ENCODE data around the gene TUNAR. TPM values are rescaled to one million over a fixed set of nuclear protein-coding genes. Genes with fewer than 3 reads are reported as not detected.

Gene TUNAR
- total RNA-seq (2012; rRNA removed), result not detected in 2 replicates
- polyA plus RNA-seq (2012; rRNA removed), result not detected in 2 replicates
- not detected in 2 replicates for polyA plus RNA-seq (2012; cell fraction: cytosol; rRNA removed)
- polyA plus RNA-seq (2012; cell fraction: nucleus; rRNA removed; ENCODE audit: low replicate concordance), result not detected in 2 replicates
- Bru-seq, nascent RNA, result not detected
- not detected for BruChase-seq, experiment 1, labeled RNA remaining after a 6-hour chase
- BruChase-seq, experiment 2, labeled RNA remaining after a 2-hour chase, result not detected
- long read RNA-seq, result 0 reads

DNA sequence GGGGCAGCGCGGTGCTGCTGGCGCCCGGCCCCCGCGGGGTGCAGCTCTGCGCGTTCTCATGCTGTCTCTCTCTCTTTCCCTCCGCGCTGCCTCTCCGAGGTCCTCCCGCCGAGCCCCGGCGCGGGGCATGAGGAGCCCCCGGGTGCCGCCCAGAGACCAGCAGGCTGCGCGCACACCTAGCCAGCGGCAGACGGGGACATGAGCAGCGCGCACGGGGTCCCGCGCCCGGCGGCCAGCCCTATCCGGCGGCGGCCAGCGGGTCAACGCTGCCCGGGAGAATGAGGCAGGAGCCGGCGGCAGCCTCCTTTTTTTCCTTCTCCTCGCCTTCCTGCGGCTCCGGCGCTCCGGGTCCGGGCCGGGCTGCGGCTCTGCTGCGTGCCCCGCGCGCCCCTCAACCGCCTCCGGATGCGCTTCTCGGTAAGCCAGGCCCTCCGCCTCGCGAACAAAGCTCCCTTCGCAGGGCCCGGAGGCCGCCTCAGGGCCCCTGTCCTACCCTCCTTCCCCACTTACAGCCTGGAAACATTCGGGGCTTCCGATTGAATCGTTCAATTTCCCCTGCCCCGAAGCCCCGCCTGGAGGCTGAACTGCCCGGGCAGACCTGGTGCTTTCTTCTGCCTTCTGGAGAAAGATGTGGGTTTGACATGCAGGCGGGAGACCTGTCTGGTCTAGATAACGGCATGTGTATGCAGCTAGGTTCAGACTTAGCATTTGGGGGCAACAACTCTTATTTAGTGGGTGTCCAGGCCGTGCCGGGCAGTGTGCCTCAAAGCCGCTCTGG, at the start of gene TUNAR:
TSS of gene TUNAR (plus strand) at position 72 of the 778 bp plus-strand sequence.
- intact Hi-C loops (cut with micrococcal nuclease) (no loop called here), in situ Hi-C loops (cut with MboI; ENCODE audit: low sequenced_read_pairs) (no loop called here), dilution Hi-C loops (cut with HindIII; ENCODE audit: low sequenced_read_pairs, unreplicated experiment) (no loop called here)
- ATAC-seq (ENCODE audit: low read depth) (no peak), DNase-seq (no peak)
- H2AK9ac ChIP-seq (replicated peaks; ENCODE audit: low read depth, low read length, poor library complexity), result no peak within 1 kb of the TSS
- H2AK5ac ChIP-seq (ENCODE audit: low read depth, low read length), result no peak within 1 kb of the TSS
- H2BK20ac ChIP-seq (ENCODE audit: low read depth, low read length), result no peak within 1 kb of the TSS
- H2AFZ ChIP-seq (replicated peaks; ENCODE audit: low read length, poor library complexity), result peak within 1 kb of the TSS; percentile 38
- H3K18ac ChIP-seq (ENCODE audit: low read depth, low read length), result no peak within 1 kb of the TSS
- BruUV-seq (replicated peaks), result no TSS peak
- no peak within 1 kb of the TSS for H3K9ac ChIP-seq (ENCODE audit: low read depth, low read length)
- no peak within 1 kb of the TSS for H3K27ac ChIP-seq (ENCODE audit: insufficient read depth, low read length)
- H3K23ac ChIP-seq (ENCODE audit: low read depth, low read length), result no peak within 1 kb of the TSS
- CTCF ChIA-PET, result no interaction called here
- no peak within 1 kb of the TSS for H2BK15ac ChIP-seq (ENCODE audit: low read depth, low read length)
- no peak within 1 kb of the TSS for H3K4me2 ChIP-seq (ENCODE audit: low read depth, low read length)
- H3K56ac ChIP-seq (ENCODE audit: extremely low read depth, insufficient read depth, low read length), result no peak within 1 kb of the TSS
- H2BK5ac ChIP-seq (ENCODE audit: low read depth, low read length, poor library complexity, severe bottlenecking), result no peak within 1 kb of the TSS
- H3K14ac ChIP-seq (replicated peaks; ENCODE audit: low read depth, low read length), result no peak within 1 kb of the TSS
- H4K5ac ChIP-seq (ENCODE audit: low read depth, low read length), result no peak within 1 kb of the TSS
- no peaks in the 10 kb centered on the region for H3K9me3 ChIP-seq (ENCODE audit: control insufficient read depth, insufficient read depth, low read length)
- H3K79me1 ChIP-seq (ENCODE audit: low read depth in 1 of 2, low read length in 2 of 2), result no peaks in the 10 kb centered on the region
- H3K4me3 ChIP-seq (ENCODE audit: insufficient read depth, low read depth, low read length), result no peak within 1 kb of the TSS
- H3K9me1 ChIP-seq (ENCODE audit: insufficient read depth, low read length), result no peaks in the 10 kb centered on the region
- no peak within 1 kb of the TSS for H3K4ac ChIP-seq (ENCODE audit: low read depth, low read length)
- POLR2A ChIA-PET (ENCODE audit: unreplicated experiment), result no interaction called here
- H3K36me3 ChIP-seq (ENCODE audit: control insufficient read depth, insufficient read depth, low read length), result no peaks in the 10 kb centered on the region
- H4K8ac ChIP-seq (ENCODE audit: low read depth in 2 of 2, low read length in 2 of 2), result no peak within 1 kb of the TSS
- peaks cover 24% of the 10 kb centered on the region for H3K27me3 ChIP-seq (ENCODE audit: control insufficient read depth, insufficient read depth, low read length)
- TF ChIP-seq POLR2A (IDR thresholded peaks at IDR 0.05; ENCODE audit: low read depth, low read length), result no peak
- no peak for TF ChIP-seq RCOR1 (IDR thresholded peaks at IDR 0.05; ENCODE audit: insufficient replicate concordance, low read length)
- TF ChIP-seq NFE2L2 (IDR thresholded peaks at IDR 0.05; ENCODE audit: low read depth, low read length), result no peak
- TF ChIP-seq, protein P1, sequence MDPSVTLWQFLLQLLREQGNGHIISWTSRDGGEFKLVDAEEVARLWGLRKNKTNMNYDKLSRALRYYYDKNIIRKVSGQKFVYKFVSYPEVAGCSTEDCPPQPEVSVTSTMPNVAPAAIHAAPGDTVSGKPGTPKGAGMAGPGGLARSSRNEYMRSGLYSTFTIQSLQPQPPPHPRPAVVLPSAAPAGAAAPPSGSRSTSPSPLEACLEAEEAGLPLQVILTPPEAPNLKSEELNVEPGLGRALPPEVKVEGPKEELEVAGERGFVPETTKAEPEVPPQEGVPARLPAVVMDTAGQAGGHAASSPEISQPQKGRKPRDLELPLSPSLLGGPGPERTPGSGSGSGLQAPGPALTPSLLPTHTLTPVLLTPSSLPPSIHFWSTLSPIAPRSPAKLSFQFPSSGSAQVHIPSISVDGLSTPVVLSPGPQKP (IDR thresholded peaks at IDR 0.05; ENCODE audit: borderline replicate concordance, low read depth, low read length), result no peak
- WGBS, 2 experiments (ENCODE audit: extremely low coverage in 2 of 2, insufficient read length in 1 of 2), result 18% methylated on average over 7 of the region's 70 CpGs; no CpG with 5 or more reads in 1 of the 2 experiments
- H2BK120ac ChIP-seq (ENCODE audit: low read depth, low read length), result no peak within 1 kb of the TSS
- no peak within 1 kb of the TSS for H4K91ac ChIP-seq (ENCODE audit: insufficient read depth, low read depth, low read length)
- H3K4me1 ChIP-seq (ENCODE audit: control insufficient read depth, insufficient read depth, low read length), result no peaks in the 10 kb centered on the region
- no peaks in the 10 kb centered on the region for H4K20me1 ChIP-seq (ENCODE audit: insufficient read depth, low read length)
